ENCODE measurements around the gene GDAP2. TPM values are rescaled to one million over a fixed set of nuclear protein-coding genes. Genes with fewer than 3 reads are reported as not detected.

GDAP2 gene
- total RNA-seq, 1 experiment from 2014 or later, result 24.4 TPM

DNA sequence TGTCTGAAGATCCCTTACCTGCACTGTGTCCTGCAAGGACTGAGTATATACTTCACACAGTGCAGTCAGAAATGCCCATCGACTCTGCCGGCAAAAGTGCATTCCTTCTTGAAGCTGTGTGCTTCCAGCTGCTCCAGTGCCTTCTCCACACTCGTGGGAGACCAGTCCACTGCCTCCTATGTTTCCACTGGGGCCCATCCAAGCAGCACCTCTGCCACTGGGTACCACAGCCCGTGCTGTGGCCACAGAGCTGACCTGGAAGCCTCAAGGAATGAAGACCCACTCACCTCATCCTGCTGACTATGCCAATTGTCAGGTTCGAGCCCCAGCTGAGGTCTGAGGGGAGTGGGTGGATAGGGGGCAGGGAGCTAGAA, 108.1 kb downstream of the GDAP2 start:
- Histone ChIP-seq H3K23me2 (ENCODE audit: insufficient read length, low read depth, low read length, poor library complexity, severe bottlenecking) (no peaks in the 10 kb centered on the region), H2AK5ac (ENCODE audit: insufficient read length, low read length) (no peak overlapping the region), H3K4me2 (ENCODE audit: insufficient read depth, insufficient read length, low read length) (no peak overlapping the region), H4K5ac (ENCODE audit: insufficient read length, low read depth, low read length) (no peak overlapping the region), H3T11ph (ENCODE audit: low read length) (no peak overlapping the region), H4K8ac (replicated peaks; ENCODE audit: insufficient read length, low read depth, low read length) (no peak overlapping the region), H3K9ac (ENCODE audit: extremely low read depth, insufficient read length, low read length) (no peak overlapping the region), H4K20me1 (ENCODE audit: control insufficient read depth, insufficient read depth, insufficient read length) (peaks cover 2% of the 10 kb centered on the region), H3K56ac (ENCODE audit: insufficient read length, low read depth, low read length) (no peak overlapping the region), H3K14ac (ENCODE audit: insufficient read depth, low read length) (no peak overlapping the region), H3K27me3 (ENCODE audit: insufficient read depth, low read length) (no peaks in the 10 kb centered on the region), H4K91ac (ENCODE audit: insufficient read length, low read depth, low read length) (no peak overlapping the region), H2BK5ac (ENCODE audit: insufficient read length, low read length) (no peak overlapping the region), H3K4ac (ENCODE audit: low read depth, low read length) (no peak overlapping the region), H3K23ac (ENCODE audit: insufficient read length, low read depth, low read length) (no peak overlapping the region), H3K9me3 (ENCODE audit: control insufficient read depth, low read depth, low read length) (no peaks in the 10 kb centered on the region), H2BK12ac (ENCODE audit: insufficient read length, low read depth, low read length) (no peak overlapping the region), H3K79me1 (ENCODE audit: insufficient read depth, low read depth, low read length, poor library complexity, severe bottlenecking) (no peaks in the 10 kb centered on the region), H2AFZ (ENCODE audit: low read length) (no peak overlapping the region), H3K79me2 (ENCODE audit: insufficient read depth, low read length) (no peaks in the 10 kb centered on the region), H3K18ac (ENCODE audit: insufficient read length, low read depth, low read length) (no peak overlapping the region), H2BK20ac (ENCODE audit: low read depth, low read length, poor library complexity, severe bottlenecking) (no peak overlapping the region), H2BK120ac (ENCODE audit: low read depth, low read length, poor library complexity, severe bottlenecking) (no peak overlapping the region), H3K27ac (ENCODE audit: insufficient read length, low read depth, low read length) (no peak overlapping the region), H2BK15ac (ENCODE audit: low read depth, low read length) (no peak overlapping the region), H3K4me1 (ENCODE audit: insufficient read depth, low read length) (no peaks in the 10 kb centered on the region)
- H3K4me1 Mint-ChIP-seq, result peaks cover 0 to 3% of the 10 kb centered on the region in 2 experiments; a peak in 1 of 4 replicates
- no CpG with 5 or more reads among the region's 5 CpGs for WGBS (ENCODE audit: extremely low coverage, insufficient read length, low lambda C conversion rate)
- peaks cover 11 to 12% of the 10 kb centered on the region in 2 experiments; a peak in 3 of 5 replicates for H3K9me3 Mint-ChIP-seq
- H3K4me3 Mint-ChIP-seq, result no peak overlapping the region
- TF ChIP-seq, protein P1, sequence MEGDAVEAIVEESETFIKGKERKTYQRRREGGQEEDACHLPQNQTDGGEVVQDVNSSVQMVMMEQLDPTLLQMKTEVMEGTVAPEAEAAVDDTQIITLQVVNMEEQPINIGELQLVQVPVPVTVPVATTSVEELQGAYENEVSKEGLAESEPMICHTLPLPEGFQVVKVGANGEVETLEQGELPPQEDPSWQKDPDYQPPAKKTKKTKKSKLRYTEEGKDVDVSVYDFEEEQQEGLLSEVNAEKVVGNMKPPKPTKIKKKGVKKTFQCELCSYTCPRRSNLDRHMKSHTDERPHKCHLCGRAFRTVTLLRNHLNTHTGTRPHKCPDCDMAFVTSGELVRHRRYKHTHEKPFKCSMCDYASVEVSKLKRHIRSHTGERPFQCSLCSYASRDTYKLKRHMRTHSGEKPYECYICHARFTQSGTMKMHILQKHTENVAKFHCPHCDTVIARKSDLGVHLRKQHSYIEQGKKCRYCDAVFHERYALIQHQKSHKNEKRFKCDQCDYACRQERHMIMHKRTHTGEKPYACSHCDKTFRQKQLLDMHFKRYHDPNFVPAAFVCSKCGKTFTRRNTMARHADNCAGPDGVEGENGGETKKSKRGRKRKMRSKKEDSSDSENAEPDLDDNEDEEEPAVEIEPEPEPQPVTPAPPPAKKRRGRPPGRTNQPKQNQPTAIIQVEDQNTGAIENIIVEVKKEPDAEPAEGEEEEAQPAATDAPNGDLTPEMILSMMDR (conservative IDR thresholded peaks at IDR 0.05), result no peak
- H3K27me3 Mint-ChIP-seq (ENCODE audit: low read depth), result no peaks in the 10 kb centered on the region; the same call in 1 of the 2 replicates
- DNase-seq, result no peak
- H3K36me3 Mint-ChIP-seq (ENCODE audit: insufficient read depth in 1 of 3, low read depth in 3 of 3), result peaks cover 0 to 4% (median 3%) of the 10 kb centered on the region in 3 experiments; a peak in 3 of 7 replicates
- no peak overlapping the region for H3K27ac Mint-ChIP-seq

Measured in H9 (cell line).